IMR-90 (cell line): Measurements from ENCODE around the gene RABGEF1.

Source experiments
- MAZ ChIP-seq: IDR thresholded peaks from 2 replicates; pipeline ENCODE4 v1.6.1; 2012; ENCODE audit warnings: low read depth, mild to moderate bottlenecking, low read length, improper control_type of control experiment, moderate library complexity, borderline replicate concordance
- RAD21 ChIP-seq: IDR thresholded peaks from 2 replicates; pipeline ENCODE4 v1.6.1; 2012; ENCODE audit warnings: low read length, improper control_type of control experiment
- TF ChIP-seq, protein P1 (sequence below): conservative IDR thresholded peaks from 2 replicates; pipeline ENCODE4 v1.5.1; 2012; ENCODE audit warnings: mild to moderate bottlenecking, low read depth, low read length, improper control_type of control experiment

- TF ChIP-seq MAZ (no peak), RAD21 (no peak)
- TF ChIP-seq, protein P1, sequence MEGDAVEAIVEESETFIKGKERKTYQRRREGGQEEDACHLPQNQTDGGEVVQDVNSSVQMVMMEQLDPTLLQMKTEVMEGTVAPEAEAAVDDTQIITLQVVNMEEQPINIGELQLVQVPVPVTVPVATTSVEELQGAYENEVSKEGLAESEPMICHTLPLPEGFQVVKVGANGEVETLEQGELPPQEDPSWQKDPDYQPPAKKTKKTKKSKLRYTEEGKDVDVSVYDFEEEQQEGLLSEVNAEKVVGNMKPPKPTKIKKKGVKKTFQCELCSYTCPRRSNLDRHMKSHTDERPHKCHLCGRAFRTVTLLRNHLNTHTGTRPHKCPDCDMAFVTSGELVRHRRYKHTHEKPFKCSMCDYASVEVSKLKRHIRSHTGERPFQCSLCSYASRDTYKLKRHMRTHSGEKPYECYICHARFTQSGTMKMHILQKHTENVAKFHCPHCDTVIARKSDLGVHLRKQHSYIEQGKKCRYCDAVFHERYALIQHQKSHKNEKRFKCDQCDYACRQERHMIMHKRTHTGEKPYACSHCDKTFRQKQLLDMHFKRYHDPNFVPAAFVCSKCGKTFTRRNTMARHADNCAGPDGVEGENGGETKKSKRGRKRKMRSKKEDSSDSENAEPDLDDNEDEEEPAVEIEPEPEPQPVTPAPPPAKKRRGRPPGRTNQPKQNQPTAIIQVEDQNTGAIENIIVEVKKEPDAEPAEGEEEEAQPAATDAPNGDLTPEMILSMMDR = no peak
Measured at GRCh38 chr7:66860767-66861166, 120.2 kb downstream of the RABGEF1 start.
